K562 (cell line): ENCODE results near the gene PHF5A. TPM values are rescaled to one million over a fixed set of nuclear protein-coding genes. Genes with fewer than 3 reads are reported as not detected.

Experiments used
- BCLAF1 ChIP-seq, 2 experiments: fragments of 450-650 bp in 1 of 2; IDR thresholded peaks; 2 replicates each; pipeline ENCODE4 v1.6.1; 2011 to 2017; ENCODE audit warnings: low read depth in 2 of 2, antibody characterized with exemption in 1 of 2, borderline replicate concordance in 1 of 2, low read length in 1 of 2, mild to moderate bottlenecking in 1 of 2, mixed read lengths in 1 of 2; ENCODE audit not compliant: control insufficient read depth in 1 of 2
- FOXK1 ChIP-seq: sonication (generic); formaldehyde crosslinking; IDR thresholded peaks from 2 replicates; pipeline ENCODE4 v1.8.0; 2022; ENCODE audit warnings: missing genetic modification reagents, mild to moderate bottlenecking, borderline replicate concordance
- FOXK2 ChIP-seq, 2 experiments: fragments of 450-650 bp; IDR thresholded peaks in 1 of 2; conservative IDR thresholded peaks in 1 of 2; 2 replicates each; pipeline ENCODE4 v1.6.1; 2016; ENCODE audit warnings: low read depth in 2 of 2, mild to moderate bottlenecking in 1 of 2
- NFE2 ChIP-seq: IDR thresholded peaks from 2 replicates; pipeline ENCODE4 v1.6.1; 2014; ENCODE audit warnings: antibody characterized with exemption, low read depth
- PTTG1 ChIP-seq: fragments of 450-650 bp; IDR thresholded peaks from 2 replicates; pipeline ENCODE4 v1.6.1; 2016; ENCODE audit warnings: low read depth, mild to moderate bottlenecking, missing genetic modification characterization, missing compliant biosample characterization
- TAF15 ChIP-seq: fragments of 200-400 bp; formaldehyde crosslinking; IDR thresholded peaks from 2 replicates; pipeline ENCODE4 v1.6.1; 2017; ENCODE audit warnings: mild to moderate bottlenecking, low read depth, low read length, moderate library complexity
- polyA plus RNA-seq, 8 experiments: library from polyadenylated mRNA; depleted of rRNA in 4 of 8; stranded (reverse) in 5 of 8; unstranded in 3 of 8; fragments of >200 nt; fragmentation: Nextera tagmentation in 2 of 8; fragmentation: Illumina TruSeq in 1 of 8; extraction: Ambion mirVana in 2 of 8; extraction: Trizol in 1 of 8; gene quantifications; 2 replicates each; pipeline versions ENCODE4 v1.2.1 to v1.2.3, GENCODE V29; 2011 to 2014; ENCODE audit warnings: inconsistent platforms in 1 of 8, missing spikeins in 1 of 8
- total RNA-seq, 7 experiments: library from RNA; depleted of rRNA in 6 of 7; stranded (reverse); fragments of >200 nt in 6 of 7; fragmentation: Illumina TruSeq in 2 of 7; extraction: Trizol in 2 of 7; gene quantifications; 2 replicates each; pipeline versions ENCODE4 v1.2.1 to v1.2.3, GENCODE V29; 2011 to 2021; ENCODE audit warnings: low replicate concordance in 1 of 7
- TF ChIP-seq, protein P1 (sequence below): fragments of 250-450 bp; sonication (Bioruptor Pico); IDR thresholded peaks from 2 replicates; pipeline ENCODE4 v1.5.0; 2021; ENCODE audit warnings: mild to moderate bottlenecking, moderate library complexity
- TF ChIP-seq, protein P2 (sequence below), 2 experiments: fragments of 450-650 bp; IDR thresholded peaks; 2 replicates each; pipeline ENCODE4 v1.6.1; 2016; ENCODE audit warnings: mild to moderate bottlenecking in 2 of 2, borderline replicate concordance in 1 of 2, low read depth in 1 of 2, moderate library complexity in 1 of 2

Gene PHF5A
- total and polyA plus RNA-seq, 9 of the 15 experiments (the other 6 are each of a cell fraction or from before 2014, with no cell fraction given), result 14.2 to 144 (median 101) TPM

DNA sequence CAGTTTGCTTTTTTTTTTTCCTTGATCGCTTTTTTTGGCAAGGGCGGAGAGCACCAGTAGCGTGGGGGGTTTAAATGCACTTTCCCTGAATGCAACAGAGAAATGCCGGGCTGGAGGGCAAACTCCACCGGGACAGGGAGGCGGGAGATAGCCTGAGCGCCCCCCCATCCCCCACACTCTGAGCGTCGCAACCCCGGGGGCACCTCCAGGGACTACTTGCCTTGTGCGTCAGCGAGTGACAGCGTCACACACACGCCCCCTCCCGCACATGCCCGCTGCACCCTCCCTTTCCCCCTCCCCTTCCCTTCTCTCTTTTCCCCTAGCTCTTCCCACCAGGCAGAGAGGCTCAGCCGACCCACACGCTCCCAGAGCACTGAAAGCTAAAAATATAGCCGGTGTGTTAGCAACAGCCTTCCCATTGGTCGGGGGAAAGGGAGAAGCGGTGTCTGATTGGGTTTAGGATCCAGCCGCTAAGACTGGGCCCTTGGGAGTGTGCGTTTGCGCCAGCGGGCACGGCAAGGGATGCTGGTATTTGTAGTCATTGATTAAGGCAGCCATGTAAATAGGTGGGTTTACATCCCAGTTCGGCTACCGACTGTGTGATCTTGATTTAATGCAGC, 20.2 kb downstream of the PHF5A start (continued):
- TF ChIP-seq, protein P1, sequence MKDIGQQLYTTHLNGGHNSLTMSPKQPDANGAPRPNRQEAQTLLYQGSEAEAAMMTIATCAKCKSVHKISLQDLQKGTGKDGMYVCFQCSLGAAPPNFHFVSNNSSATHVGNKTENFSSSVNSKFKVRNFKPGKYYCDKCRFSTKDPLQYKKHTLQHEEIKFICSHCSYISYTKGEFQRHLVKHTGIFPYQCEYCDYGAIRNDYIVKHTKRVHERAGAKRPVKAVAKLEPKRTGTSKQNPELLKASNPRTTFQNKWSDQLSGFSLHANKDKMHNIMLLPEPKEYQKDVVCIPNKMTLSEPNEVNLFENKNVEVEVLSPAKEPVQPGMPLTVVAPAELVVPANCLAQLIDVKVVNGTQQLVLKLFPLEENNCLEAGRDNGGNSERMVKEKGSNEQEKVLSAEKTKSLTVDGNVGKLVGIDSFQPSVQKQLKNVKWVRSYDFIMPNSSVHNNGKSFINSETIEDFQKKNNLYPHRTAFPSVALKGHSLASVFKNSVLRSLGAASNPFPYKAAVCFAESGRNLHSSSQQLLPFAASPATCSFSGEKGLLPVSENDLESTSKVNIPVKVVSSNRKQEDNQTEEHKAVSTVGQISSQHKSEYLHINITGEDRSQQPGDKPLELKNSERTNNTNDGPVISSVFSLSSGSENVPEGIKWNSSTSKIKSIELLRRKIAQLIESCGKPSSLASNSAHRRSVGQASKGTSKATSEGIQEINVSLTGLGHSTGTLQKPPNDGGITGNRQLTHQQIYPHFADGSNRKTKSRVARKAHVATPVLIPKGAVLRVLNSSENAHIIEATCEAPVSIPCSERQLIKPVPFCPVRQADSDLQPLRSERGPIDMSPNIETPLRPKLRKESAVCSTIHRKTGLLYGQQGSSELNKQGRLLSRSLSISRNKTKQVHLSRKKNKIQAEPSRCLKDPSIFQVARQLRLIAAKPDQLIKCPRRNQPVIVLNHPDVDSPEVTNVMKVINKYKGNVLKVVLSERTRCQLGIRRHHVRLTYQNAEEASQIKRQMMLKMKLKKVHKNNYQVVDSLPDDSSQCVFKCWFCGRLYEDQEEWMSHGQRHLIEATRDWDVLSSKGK (CRISPR knock-in tag), result no peak
- no peak for TF ChIP-seq NFE2
- peak in 1 of 2 experiments; percentile 33; a peak in 3 of 4 replicates for TF ChIP-seq FOXK2 (conservative IDR thresholded peaks at IDR 0.05 in 1 of 2, IDR thresholded peaks at IDR 0.05 in 1 of 2; ENCODE audit: low read depth in 2 of 2)
- TF ChIP-seq, protein P2, sequence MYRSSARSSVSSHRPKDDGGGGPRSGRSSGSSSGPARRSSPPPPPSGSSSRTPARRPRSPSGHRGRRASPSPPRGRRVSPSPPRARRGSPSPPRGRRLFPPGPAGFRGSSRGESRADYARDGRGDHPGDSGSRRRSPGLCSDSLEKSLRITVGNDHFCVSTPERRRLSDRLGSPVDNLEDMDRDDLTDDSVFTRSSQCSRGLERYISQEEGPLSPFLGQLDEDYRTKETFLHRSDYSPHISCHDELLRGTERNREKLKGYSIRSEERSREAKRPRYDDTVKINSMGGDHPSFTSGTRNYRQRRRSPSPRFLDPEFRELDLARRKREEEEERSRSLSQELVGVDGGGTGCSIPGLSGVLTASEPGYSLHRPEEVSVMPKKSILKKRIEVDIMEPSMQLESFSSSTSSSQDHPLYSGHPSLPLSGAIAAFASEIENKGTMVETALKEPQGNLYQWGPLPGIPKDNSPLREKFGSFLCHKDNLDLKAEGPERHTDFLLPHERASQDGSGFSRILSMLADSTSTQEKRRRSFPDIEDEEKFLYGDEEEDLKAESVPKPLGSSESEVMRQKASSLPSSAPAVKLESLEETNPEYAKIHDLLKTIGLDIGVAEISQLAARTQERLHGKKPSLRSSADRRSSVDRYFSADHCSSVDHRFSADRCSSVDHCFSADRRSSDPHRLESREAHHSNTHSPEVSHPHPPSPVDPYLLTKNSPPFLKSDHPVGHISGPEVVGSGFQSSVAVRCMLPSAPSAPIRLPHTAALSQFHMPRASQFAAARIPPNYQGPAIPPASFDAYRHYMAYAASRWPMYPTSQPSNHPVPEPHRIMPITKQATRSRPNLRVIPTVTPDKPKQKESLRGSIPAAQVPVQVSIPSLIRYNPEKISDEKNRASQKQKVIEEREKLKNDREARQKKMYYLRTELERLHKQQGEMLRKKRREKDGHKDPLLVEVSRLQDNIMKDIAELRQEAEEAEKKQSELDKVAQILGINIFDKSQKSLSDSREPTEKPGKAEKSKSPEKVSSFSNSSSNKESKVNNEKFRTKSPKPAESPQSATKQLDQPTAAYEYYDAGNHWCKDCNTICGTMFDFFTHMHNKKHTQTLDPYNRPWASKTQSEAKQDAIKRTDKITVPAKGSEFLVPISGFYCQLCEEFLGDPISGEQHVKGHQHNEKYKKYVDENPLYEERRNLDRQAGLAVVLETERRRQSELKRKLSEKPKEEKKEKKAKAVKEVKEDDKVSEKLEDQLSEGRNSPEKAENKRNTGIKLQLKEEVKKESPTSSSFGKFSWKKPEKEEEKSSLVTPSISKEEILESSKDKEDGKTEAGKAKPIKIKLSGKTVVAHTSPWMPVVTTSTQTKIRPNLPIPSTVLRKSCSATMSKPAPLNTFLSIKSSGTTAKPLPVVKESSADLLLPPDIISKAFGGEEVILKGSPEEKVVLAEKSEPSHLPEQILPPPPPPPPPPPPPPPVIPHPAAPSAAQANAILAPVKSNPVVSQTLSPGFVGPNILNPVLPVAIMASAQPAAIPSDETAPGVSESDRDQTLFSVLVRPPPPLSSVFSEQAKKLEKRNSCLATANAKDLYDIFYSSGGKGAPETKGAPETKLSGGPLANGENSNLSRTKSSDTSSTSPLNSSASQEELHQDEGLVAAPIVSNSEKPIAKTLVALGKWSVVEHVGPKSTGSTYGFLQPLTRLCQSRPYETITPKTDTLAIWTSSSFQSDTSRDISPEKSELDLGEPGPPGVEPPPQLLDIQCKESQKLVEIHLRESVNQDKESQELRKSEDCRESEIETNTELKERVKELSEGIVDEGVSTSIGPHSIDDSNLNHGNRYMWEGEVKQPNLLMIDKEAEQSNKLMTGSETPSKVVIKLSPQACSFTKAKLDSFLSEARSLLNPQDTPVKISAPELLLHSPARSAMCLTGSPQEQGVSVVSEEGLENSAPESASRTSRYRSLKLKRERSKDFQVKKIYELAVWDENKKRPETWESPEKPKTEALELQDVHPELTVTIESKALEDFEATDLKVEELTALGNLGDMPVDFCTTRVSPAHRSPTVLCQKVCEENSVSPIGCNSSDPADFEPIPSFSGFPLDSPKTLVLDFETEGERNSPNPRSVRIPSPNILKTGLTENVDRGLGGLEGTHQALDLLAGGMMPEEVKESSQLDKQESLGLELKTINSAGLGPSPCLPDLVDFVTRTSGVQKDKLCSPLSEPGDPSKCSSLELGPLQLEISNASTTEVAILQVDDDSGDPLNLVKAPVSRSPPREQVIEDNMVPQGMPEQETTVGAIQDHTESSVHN (IDR thresholded peaks at IDR 0.05; ENCODE audit: borderline replicate concordance in 1 of 2, low read depth in 1 of 2), result peak in 1 of 2 experiments; percentile 43; a peak in 1 of 4 replicates
- no peak for TF ChIP-seq TAF15
- TF ChIP-seq FOXK1 (CRISPR knock-in tag), result 0 out of 2 replicates have a peak, but pooled peaks have one; percentile 23
- no peak for TF ChIP-seq PTTG1 (tag)
- TF ChIP-seq BCLAF1 (IDR thresholded peaks at IDR 0.05; ENCODE audit: borderline replicate concordance in 1 of 2, control insufficient read depth in 1 of 2, low read depth in 2 of 2, low read length in 1 of 2), result no peak
